Hematopoietic multipotent progenitor cell (in vitro differentiated cells): Measurements from ENCODE around the gene ERI3. TPM values are rescaled to one million over a fixed set of nuclear protein-coding genes. Genes with fewer than 3 reads are reported as not detected.

Source experiments
- DNase-seq, 3 donors: peaks; one replicate each; pipeline ENCODE4 v3.0.0-alpha.2; 2011 to 2015; ENCODE audit warnings: low read depth in 2 of 3, low spot score in 2 of 3
- total RNA-seq: library from RNA; depleted of rRNA; stranded (reverse); fragments of >200 nt; gene quantifications from one replicate; pipeline ENCODE4 v1.2.3, GENCODE V29; 2012

The ERI3 gene
- total RNA-seq, 1 donor: 44.4 TPM

DNA sequence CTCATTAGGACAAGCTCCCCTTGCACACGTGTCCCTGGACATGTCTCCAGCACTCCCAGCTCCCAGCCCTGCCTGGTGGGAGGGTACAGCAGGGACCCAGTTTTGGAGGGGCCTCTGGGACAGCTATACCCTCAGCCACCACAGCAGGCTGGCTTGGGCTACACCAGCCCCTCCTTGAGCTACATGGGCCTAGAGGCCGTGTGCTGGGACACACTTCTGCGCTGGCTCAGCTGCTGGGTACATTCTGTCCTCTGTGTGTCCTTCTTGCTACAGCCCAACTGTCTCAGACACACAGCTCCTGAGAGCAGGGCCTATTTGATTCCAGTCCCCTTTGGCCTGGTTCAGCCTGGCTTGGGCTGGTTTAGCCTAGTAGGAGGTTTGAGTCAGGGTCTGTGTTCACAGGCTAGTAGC, 115.1 kb downstream of the ERI3 start:
- no peak for DNase-seq

DNA sequence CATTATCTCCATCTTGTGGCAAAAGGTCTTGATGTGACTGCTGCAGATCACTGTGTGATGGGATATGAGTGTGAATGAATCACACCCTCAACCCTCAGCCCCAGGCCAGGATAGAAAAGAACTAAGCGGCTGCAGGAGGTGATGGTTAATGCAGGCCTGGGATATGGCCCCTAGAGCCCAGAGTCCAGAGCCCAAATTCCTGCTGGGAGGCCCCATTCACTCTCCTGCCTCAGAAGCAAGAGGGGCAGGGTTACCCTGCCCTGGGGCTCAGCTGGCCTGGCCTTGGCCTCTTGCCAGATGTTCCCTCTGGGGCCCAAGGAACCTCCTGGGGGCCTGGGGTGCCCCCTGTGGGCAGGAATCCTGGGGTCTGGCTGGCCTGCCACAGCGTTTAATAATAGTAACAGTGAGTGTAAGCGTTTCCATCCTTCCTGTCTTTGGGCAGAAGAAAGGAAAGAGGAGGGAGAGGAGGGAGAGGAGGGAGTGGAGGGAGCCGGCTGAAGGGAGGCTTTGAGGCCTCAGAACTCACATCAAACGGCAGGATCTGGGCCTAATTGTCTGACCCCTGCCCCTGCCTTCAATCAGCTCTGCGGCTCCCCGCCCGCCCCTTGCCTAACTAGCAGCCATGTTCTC, 115.6 kb downstream of the ERI3 start:
- no peak for DNase-seq

DNA sequence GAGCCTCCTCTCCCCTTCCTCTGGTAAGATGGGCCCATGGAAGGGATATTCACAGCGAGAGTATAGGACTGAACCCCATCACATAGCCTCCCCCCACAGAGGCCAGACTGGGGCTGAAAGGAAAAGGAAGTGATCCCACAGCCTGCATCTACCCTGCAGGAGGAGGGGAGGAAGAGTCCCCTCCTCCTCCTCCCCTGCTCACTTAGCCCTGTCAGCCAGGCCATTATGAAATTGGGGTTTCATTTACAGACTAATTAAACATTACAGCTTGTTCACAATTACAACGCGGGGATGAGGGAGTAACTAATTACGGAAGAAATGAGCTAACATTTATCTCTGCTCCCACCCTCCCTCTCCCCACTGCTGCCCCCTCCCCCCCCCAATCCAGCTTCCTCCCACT, 116.4 kb downstream of the ERI3 start:
- DNase-seq: no peak

DNA sequence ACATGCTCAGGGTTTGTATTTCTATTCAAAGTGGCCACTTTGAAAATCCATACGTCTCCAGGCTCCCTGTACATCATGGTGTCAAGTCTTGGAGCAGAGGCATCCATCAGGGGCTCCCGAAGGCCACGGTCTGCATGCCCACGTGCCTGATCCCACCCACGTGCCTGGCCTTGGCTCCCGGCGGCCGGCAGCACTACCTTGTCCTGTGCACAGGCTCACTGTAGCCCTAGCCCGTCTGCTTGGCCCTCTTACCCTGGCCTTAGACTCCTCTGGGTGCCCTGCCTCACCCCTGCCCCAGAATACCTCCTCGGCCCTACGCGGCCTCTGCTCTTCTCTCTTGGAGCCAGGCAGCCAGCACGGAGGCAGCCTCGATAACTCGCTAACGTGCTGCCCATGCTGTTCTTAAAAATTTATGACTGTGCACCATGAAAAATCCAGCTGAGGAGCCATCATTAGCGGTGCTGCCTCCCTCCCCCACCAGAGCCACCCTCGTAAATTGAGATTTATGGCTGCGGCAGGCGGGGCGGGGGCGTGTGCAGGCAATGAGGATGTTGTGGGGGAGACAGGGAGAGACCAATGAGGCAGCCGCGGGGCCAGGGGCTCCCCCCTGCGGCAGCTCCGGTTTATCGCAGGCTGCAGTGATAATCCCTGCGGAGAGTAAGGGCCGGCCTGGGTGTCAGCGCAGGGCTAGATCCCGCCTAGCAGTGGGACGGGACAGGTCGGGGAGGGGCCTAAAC, 117.2 kb downstream of the ERI3 start:
- peak in 2 of 3 donors; percentile 83 to 92 for DNase-seq

DNA sequence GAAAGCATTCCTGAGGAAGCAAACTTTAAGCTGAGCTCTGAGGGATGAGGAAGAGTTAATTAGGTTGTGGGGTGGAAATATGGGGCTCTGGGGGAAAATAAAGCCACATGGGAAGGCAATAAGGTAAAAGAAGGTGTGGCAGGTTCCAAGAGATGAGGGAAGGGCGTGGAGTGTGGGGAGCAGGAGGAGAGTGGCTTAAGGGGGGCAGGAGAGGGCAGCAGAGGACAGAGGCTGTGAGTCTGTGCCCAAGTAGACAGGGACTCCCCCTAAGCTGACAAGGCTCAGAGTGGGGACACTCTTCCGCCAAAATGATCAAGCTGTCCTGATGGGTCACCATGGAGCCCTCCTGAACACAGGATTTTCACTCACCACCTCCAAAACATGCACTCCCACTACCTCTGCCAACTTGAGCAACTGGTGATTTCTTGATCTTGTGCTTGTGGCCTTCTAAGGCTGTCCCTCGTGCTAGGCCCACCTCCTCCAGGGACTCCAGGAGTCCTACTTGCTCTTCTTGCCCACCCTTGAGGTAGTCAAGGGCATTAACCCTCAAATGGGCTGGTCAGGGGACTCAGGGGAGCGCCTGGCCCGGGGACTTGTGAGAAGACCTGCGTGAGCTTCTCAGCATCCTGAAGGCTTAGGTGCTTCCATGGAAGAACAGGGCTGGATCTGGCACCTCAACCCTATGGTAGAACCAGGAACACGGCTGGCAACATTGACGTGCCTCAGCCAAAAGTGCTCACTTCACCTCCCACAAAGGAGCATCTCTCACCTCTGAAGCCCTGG, 118.4 kb downstream of the ERI3 start:
- DNase-seq: no peak

DNA sequence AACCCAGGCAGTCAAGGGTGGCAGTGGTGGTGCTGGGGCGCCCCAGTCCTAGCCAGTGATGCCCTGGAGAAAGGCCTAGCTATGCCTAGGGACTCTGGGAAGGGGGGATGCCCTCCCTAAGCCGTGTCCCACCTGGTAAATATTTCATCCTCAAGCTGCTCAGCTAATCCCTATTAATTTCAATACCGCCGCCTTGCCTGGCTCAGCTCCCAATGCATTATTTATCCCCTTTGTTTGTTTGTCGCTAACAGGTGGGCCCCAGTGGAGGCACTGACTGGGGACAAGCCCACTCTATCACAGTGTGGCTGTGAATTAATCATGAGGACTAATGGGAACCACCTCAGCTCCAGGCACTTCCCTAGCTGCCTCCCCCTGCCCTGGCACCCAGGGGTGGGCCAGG, 119.2 kb downstream of the ERI3 start:
- no peak for DNase-seq

DNA sequence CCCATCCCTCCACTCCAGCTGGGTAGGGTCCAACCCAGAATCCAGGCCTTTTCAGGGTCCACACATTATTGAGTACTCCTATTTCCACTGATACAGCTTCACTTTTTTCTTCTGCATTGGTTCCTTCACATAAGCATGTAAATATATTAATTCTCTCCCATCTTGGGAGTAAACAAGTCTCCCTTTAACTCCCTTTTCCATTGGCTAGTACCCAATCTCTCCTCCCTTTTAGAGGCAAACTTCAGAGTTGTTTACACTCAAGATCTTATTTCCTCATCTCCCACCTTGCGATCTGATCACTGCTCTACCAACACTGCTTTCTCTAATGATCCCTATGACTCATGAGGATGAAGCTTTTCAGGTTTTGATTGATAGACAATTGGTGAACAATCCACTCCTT, 121.5 kb downstream of the ERI3 start:
- no peak for DNase-seq

DNA sequence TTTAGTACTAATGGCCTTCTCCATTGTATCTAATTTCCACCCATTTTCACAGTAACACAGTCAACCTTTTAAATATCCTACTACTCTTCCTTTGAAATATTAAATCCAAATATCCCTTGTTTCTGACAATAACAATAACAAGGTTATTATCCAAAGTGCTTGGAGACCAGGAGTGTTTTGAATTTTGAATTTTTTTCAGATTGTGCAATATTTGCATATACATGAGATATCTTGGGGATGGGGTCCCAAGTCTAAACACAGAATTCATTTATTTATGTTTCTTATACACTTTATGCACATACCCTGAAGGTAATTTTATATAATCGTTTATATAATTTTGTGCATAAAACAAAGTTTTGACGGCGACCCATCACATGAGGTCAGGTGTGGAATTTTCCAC, 124.3 kb downstream of the ERI3 start:
- DNase-seq: no peak

DNA sequence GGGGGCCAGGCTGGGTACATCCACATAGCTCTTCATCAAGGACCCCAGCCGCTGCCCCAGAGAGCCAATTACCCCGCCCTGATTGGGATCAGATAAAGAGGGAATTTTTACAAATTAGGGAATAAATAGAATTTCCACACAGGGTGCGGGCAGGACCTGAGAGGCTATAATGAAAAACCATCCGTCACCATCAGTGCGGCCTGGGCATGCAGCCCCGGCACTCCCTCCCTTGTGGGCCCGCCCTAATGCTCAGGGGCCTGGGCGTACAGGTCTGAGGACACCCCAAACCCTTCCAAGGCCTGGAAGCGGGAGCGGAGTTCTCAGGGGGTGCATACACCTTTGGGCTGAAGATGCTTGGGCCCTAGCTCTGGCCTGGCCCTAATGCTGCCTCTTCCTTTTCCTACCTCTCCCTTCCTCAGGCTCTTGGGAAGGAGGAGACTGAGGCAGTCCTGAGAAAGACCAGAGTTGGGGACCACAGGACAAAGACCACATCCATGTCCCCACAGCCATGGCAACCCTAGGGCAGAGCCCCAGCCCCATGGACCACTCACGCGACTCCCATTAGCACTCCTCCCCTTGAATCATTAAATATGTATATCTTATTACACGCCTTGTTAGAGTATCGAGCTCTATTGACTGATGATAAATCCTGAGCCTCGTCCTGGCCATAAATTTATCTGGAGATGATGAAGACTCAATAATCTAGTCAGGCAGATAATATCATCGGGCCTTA, 125.5 kb downstream of the ERI3 start:
- DNase-seq: no peak

DNA sequence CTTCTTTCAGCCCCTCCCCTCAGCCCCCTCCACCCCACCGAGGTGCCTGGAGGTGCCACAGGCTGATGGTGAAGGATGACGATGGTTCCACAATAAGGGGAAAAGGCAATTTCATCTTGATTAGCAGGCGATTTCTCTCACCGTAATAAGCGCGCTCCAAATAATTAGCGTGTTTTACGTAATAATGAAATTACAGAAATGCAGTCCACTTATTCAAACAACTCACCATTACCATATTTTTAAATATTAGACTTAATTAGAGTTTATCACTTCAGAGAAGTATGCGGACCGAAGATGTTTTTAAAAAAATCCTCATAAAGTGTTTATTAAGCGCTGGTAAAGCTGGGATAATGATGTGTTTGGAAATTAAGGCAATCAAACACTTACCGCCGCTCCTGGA, 126.8 kb downstream of the ERI3 start:
- DNase-seq: no peak

DNA sequence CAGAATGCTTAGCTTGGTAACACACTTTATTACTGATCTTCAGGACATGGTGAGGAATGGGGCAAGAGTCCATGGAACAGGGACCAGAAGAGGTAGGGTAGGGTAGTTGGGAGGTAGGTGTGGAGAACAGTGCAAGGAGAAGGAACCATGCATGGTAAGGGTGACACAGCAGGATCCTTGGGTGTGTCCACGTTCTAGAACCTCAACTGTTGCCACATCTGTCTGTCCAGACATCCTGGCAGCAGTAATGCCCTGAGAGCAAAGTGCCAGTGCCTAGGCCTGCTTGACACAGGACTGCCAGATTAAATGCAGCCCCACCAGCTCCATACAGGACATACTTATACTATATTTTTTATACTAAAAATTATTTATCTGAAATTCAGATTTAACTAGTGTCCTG, 127.8 kb downstream of the ERI3 start:
- DNase-seq: no peak

DNA sequence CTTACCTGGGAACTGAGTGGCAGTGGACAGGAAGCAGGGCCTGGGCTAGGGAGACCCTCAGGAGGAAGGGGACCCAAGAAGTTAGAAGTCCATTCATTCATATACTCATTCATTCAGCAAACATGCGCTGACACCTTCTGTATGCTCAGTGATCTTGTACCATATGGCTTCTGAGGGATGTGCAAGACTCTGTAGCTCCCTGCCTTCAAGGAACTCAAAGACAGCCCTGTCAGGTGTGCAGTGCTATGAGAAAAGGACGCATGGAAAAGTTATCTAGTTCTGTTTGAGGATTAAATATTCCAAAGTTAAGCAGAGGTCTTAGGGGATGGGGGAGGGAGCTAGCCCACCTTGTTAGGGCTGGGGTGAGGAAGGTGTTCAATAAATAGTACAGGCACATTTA, 129.3 kb downstream of the ERI3 start:
- no peak for DNase-seq

DNA sequence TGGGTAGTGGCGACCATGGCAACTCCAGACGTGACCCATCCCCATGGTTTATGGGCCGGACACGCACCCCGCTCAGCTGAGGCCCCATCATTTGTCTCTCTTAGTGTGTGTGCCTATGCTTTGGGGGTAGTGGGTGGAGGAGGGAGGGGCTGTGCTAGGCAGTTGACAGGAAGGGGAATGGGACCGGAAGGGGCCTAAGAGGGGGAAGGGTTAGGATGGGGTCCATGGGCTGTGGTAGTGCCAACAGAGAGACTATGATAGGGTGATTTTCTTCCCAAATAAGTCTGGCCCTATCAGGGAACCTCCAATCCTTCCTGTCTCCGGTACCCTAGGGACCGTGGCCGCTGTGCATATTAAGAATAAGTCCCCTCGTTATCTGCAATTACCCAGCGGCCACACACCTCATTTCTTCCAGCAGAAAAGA, 131.9 kb downstream of the ERI3 start:
- DNase-seq: peak in 1 of 3 donors; percentile 45

DNA sequence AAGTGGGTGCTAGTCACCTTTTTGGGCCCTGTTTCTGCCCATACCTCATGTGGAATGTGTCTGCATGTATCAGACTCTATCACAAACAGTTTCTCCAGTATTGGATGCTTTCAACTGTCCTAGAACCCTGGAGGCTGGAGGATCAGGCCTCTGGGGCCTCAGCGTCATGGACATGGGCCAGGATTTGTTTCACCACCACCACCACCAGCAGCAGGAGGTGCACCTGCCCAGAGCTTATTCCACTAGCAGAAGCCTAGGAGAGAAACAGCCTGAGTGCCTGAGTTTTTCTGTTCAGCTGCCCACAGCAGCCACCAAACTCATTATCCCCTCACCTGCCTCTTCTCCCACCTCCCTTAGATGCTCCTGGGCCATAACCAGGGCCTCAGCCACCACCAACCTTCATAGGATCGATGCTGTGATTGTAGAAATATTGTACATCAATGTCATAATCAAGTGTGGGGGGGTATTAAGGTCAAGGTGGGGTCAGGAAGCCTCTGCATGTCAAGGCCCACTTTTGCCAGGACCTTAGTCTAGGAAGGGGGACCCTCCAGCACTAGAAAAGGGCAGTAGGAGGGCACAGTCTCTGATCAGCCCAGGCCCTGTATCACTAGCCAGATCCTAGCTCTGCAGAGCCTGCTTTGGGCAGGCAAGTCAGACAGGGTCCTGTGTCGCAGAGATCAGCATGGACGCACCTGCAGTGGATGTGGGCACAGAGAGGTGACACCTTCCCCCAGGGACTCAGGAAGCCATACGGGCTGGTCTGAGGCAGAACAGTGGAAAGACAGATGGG, 132.5 kb downstream of the ERI3 start:
- DNase-seq: no peak

DNA sequence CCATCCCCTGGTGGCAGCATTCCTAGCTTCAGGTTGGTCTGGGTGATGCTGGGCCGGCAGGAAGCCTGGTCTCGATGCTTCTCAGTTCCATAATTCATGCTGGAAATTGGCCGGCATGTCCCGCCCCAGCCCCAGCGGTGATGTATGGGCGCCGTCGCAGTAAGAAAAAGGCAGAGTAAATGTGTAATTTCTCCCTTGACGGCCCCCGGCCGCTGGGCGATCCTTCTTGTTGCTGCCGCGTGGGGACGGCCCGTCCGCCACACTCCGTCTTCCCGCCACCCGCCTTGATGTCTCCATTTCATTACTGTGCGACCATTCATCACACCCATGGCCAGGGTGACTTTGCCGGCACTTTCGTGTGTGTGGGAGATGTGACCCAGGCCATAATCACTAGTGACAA, 133.3 kb downstream of the ERI3 start:
- DNase-seq: no peak

DNA sequence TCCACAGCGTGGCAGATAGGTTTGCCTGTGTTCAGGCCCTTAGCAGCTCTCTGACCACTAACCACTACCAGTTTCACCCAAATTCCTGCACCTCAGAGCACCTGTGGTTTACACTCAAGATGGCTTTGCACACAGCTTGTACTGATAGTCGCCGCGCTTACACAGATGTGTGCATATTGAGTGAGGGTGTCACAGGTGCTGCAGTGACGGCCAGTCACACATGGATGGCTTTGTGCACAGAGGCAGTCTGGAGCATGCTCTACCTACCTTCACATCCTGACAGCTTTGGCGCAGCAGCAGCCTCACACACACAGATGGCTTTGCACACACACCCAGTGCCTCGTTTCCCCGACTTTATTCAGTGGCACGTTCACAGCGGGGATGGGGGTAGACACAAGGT, 134.3 kb downstream of the ERI3 start:
- no peak for DNase-seq

DNA sequence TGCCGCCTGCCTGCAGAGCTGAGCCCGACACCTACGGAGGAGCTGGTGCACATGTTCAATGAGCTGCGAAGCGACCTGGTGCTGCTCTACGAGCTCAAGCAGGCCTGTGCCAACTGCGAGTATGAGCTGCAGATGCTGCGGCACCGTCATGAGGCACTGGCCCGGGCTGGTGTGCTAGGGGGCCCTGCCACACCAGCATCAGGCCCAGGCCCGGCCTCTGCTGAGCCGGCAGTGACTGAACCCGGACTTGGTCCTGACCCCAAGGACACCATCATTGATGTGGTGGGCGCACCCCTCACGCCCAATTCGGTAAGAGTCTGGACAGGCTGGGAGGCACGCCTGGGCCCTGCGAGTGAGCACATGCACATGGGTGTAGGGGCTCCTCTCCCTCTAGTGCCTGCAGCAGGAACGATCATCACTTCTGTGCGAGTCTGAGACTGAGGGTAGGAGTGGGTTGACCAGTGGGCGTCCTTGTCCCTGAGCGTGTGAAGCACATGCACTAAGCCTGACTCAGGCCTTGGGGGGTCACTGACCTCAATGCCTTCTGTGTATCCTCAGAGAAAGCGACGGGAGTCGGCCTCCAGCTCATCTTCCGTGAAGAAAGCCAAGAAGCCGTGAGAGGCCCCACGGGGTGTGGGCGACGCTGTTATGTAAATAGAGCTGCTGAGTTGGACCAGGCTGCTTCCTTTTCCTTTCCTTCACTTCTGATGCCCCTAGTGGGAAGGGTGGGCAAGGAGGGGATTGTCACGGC, 134.9 kb downstream of the ERI3 start:
- DNase-seq: peak in 1 of 3 donors; percentile 37

DNA sequence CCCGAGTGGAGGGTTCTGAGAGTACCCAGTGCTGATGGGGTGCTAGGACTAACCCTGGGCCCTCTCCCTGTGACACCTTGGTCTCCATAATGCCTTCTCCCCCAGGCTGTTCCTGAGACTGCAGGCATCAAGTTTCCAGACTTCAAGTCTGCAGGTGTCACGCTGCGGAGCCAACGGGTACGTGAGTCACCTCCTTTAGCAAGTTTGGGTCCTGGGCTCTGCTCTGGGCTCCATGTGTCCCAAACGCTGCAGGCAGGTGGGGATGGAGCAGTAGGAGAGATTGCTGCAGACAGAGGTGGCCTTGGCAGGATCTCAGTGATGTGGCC, 135.8 kb downstream of the ERI3 start:
- DNase-seq: no peak

DNA sequence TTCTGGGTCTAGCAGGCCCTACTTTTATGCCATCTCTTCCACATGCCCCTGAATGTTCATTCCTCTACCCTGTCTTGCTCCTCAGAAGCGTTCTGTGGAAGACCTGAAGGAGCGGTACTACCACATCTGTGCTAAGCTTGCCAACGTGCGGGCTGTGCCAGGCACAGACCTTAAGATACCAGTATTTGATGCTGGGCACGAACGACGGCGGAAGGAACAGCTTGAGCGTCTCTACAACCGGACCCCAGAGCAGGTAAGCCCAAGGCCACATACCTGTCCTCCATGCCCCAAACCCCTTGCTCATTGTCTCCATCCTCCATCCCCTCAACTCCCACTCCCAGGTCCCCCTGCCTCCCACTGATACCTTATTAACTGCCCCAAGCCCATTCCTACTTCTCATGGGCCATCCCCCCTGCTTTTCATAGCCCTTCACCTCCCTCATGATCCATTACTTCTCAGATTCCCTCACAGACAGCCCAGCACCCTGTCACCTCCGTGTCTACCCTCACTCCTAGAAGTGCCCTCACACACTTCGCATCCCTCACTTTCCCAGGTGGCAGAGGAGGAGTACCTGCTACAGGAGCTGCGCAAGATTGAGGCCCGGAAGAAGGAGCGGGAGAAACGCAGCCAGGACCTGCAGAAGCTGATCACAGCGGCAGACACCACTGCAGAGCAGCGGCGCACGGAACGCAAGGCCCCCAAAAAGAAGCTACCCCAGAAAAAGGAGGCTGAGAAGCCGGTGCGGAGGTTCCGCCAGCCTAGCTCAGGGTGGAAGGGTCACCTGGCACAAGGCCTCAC, 136.4 kb downstream of the ERI3 start:
- no peak for DNase-seq
